H1 (cell line): ENCODE data around the gene NOVA1. TPM values are rescaled to one million over a fixed set of nuclear protein-coding genes. Genes with fewer than 3 reads are reported as not detected.

Experiments
- CTCF ChIA-PET: fragments of 300-600 bp; sonication (Branson Sonifier 250); formaldehyde crosslinking; loops from one replicate; lab custom pipeline; 2021; ENCODE audit not compliant: partially characterized antibody; lab: Charles Lee
- POLR2A ChIA-PET: fragments of 300-600 bp; sonication (Branson Sonifier 250); formaldehyde crosslinking; loops from one replicate; lab custom pipeline; 2021; ENCODE audit warnings: inconsistent platforms; ENCODE audit not compliant: partially characterized antibody; lab: Charles Lee
- DNase-seq, 2 experiments: peaks; one replicate each; pipeline versions ENCODE4 v3.0.0 to v3.0.0-alpha.2; 2010 to 2022; ENCODE audit warnings: low spot score in 2 of 2, low read depth in 1 of 2, mixed read lengths in 1 of 2
- FAIRE-seq: peaks from 2 replicates; lab custom pipeline; 2011; peaks lifted over from hg19 to GRCh38; lab: Jason Lieb, UNC
- H2AFZ ChIP-seq: 2 replicates; pipeline ENCODE4 v1.8.1; 2012; ENCODE audit warnings: low read length, inconsistent platforms
- H2AK5ac ChIP-seq: 2 replicates; pipeline ENCODE4 v1.6.1; 2013; ENCODE audit warnings: low read depth, low read length
- H2BK120ac ChIP-seq: replicated peaks from 2 replicates; pipeline ENCODE3; 2013; ENCODE audit warnings: low read depth, low read length, inconsistent platforms
- H2BK12ac ChIP-seq: 2 replicates; pipeline ENCODE4 v1.6.1; 2013; ENCODE audit warnings: low read depth, low read length
- H2BK15ac ChIP-seq: 2 replicates; pipeline ENCODE4 v1.6.1; 2013; ENCODE audit warnings: low read length
- H2BK20ac ChIP-seq: 2 replicates; pipeline ENCODE4 v1.6.1; 2013; ENCODE audit warnings: low read length
- H2BK5ac ChIP-seq: 2 replicates; pipeline ENCODE4 v1.6.1; 2013; ENCODE audit warnings: low read depth, low read length
- H3K14ac ChIP-seq: 2 replicates; pipeline ENCODE4 v1.6.1; 2013; ENCODE audit warnings: inconsistent platforms; ENCODE audit not compliant: insufficient read length
- H3K18ac ChIP-seq: 2 replicates; pipeline ENCODE4 v1.6.1; 2013; ENCODE audit warnings: low read length; ENCODE audit errors: extremely low read depth
- H3K23ac ChIP-seq: 2 replicates; pipeline ENCODE4 v1.6.1; 2013; ENCODE audit warnings: inconsistent platforms; ENCODE audit not compliant: insufficient read length
- H3K23me2 ChIP-seq: 2 replicates; pipeline ENCODE4 v1.6.1; 2013; ENCODE audit warnings: low read depth, low read length
- H3K27ac ChIP-seq: 2 replicates; pipeline ENCODE4 v1.6.1; 2011; ENCODE audit warnings: low read depth, low read length, inconsistent platforms
- H3K27me3 ChIP-seq, 4 experiments: replicated peaks in 1 of 4; 1 replicate in 1 of 4; 2 replicates in 3 of 4; pipeline versions ENCODE4 v1.6.1 to v1.8.1; 2011 to 2013; ENCODE audit warnings: low read length in 3 of 4, mild to moderate bottlenecking in 3 of 4, inconsistent platforms in 2 of 4, mixed read lengths in 2 of 4, moderate library complexity in 1 of 4; ENCODE audit not compliant: control insufficient read depth in 3 of 4, insufficient read depth in 3 of 4; ENCODE audit errors: extremely low read depth in 1 of 4
- H3K36me3 ChIP-seq, 4 experiments: 2 replicates each; pipeline versions ENCODE4 v1.6.1 to v1.8.1; 2011 to 2013; ENCODE audit warnings: mild to moderate bottlenecking in 4 of 4, low read length in 3 of 4, moderate library complexity in 2 of 4, control low read depth in 1 of 4, inconsistent platforms in 1 of 4; ENCODE audit not compliant: insufficient read depth in 4 of 4, control insufficient read depth in 2 of 4
- H3K4ac ChIP-seq: replicated peaks from 2 replicates; pipeline ENCODE3; 2013; ENCODE audit warnings: low read length, low read depth, mixed read lengths, inconsistent platforms; ENCODE audit not compliant: insufficient read length
- H3K4me1 ChIP-seq, 4 experiments: replicated peaks in 1 of 4; 1 replicate in 1 of 4; 2 replicates in 3 of 4; pipeline versions ENCODE4 v1.6.1 to v1.8.1; 2011 to 2013; ENCODE audit warnings: low read length in 3 of 4, inconsistent platforms in 2 of 4, mixed read lengths in 1 of 4; ENCODE audit not compliant: insufficient read depth in 4 of 4, control insufficient read depth in 3 of 4
- H3K4me2 ChIP-seq, 2 experiments: 2 replicates each; pipeline versions ENCODE4 v1.6.1 to v1.8.1; 2011 to 2013; ENCODE audit warnings: low read depth in 2 of 2, low read length in 2 of 2, control low read depth in 1 of 2, inconsistent platforms in 1 of 2, mild to moderate bottlenecking in 1 of 2; ENCODE audit not compliant: insufficient read depth in 1 of 2
- H3K4me3 ChIP-seq, 4 experiments: fragments of 200-600, 300-600 bp in 1 of 4; sonication (generic), shearing (Covaris generic), sonication (Bioruptor Twin) in 1 of 4; 2 replicates each; pipeline versions ENCODE4 v1.5.1 to v1.8.1; 2011 to 2016; ENCODE audit warnings: low read length in 4 of 4, low read depth in 3 of 4, control low read depth in 2 of 4, inconsistent platforms in 2 of 4, mild to moderate bottlenecking in 2 of 4, mixed read lengths in 1 of 4, moderate library complexity in 1 of 4; ENCODE audit not compliant: insufficient read depth in 2 of 4; ENCODE audit errors: extremely low read depth in 1 of 4
- H3K56ac ChIP-seq: replicated peaks from 2 replicates; pipeline ENCODE3; 2013; ENCODE audit warnings: low read depth, mild to moderate bottlenecking, mixed read lengths, low read length, inconsistent platforms; ENCODE audit not compliant: insufficient read length
- H3K79me1 ChIP-seq: 2 replicates; pipeline ENCODE4 v1.6.1; 2013; ENCODE audit warnings: low read depth, low read length, control low read depth
- H3K79me2 ChIP-seq, 2 experiments: 2 replicates each; pipeline versions ENCODE4 v1.6.1 to v1.8.1; 2012 to 2013; ENCODE audit warnings: low read length in 2 of 2, mild to moderate bottlenecking in 2 of 2, inconsistent platforms in 1 of 2; ENCODE audit not compliant: insufficient read depth in 2 of 2, control insufficient read depth in 1 of 2
- H3K9ac ChIP-seq, 4 experiments: replicated peaks in 1 of 4; 1 replicate in 1 of 4; 2 replicates in 3 of 4; pipeline versions ENCODE4 v1.6.1 to v1.8.1; 2011 to 2013; ENCODE audit warnings: low read depth in 3 of 4, low read length in 3 of 4, control low read depth in 2 of 4, mild to moderate bottlenecking in 2 of 4, moderate library complexity in 2 of 4, inconsistent platforms in 1 of 4; ENCODE audit errors: extremely low read depth in 1 of 4
- H3K9me3 ChIP-seq, 2 experiments: 2 replicates each; pipeline versions ENCODE4 v1.6.1 to v1.8.1; 2012 to 2013; ENCODE audit warnings: mild to moderate bottlenecking in 2 of 2, moderate library complexity in 2 of 2, control low read depth in 1 of 2, inconsistent platforms in 1 of 2, low read depth in 1 of 2, low read length in 1 of 2, mixed read lengths in 1 of 2; ENCODE audit not compliant: insufficient read depth in 2 of 2
- H4K20me1 ChIP-seq, 2 experiments: replicated peaks in 1 of 2; 2 replicates each; pipeline versions ENCODE3 to v1.8.1; 2011 to 2013; ENCODE audit warnings: inconsistent platforms in 2 of 2, low read length in 2 of 2, mild to moderate bottlenecking in 1 of 2; ENCODE audit not compliant: insufficient read depth in 2 of 2, control insufficient read depth in 1 of 2
- H4K5ac ChIP-seq: 2 replicates; pipeline ENCODE4 v1.6.1; 2013; ENCODE audit warnings: low read length, low read depth, mixed read lengths, inconsistent platforms; ENCODE audit not compliant: insufficient read length
- H4K8ac ChIP-seq: 2 replicates; pipeline ENCODE4 v1.8.0; 2013; ENCODE audit warnings: mild to moderate bottlenecking, moderate library complexity, low read length, inconsistent platforms; ENCODE audit not compliant: insufficient read depth; ENCODE audit errors: extremely low read depth
- H4K91ac ChIP-seq: replicated peaks from 2 replicates; pipeline ENCODE3; 2013; ENCODE audit warnings: low read length, mixed read lengths, inconsistent platforms; ENCODE audit not compliant: insufficient read length
- ATF3 ChIP-seq: IDR thresholded peaks from 2 replicates; pipeline ENCODE4 v1.6.1; 2011; ENCODE audit warnings: low read depth, mild to moderate bottlenecking, low read length; ENCODE audit not compliant: insufficient read depth
- CEBPB ChIP-seq: IDR thresholded peaks from 2 replicates; pipeline ENCODE4 v1.6.1; 2012; ENCODE audit warnings: low read depth, low read length
- CREB1 ChIP-seq: IDR thresholded peaks from 2 replicates; pipeline ENCODE4 v1.6.1; 2012; ENCODE audit warnings: inconsistent platforms
- JUND ChIP-seq: IDR thresholded peaks from 2 replicates; pipeline ENCODE4 v1.6.1; 2011; ENCODE audit warnings: mild to moderate bottlenecking, improper control_type of control experiment, low read length
- KDM5A ChIP-seq: fragments of 200-600 bp; IDR thresholded peaks from 2 replicates; pipeline ENCODE4 v1.7.1; 2012; ENCODE audit warnings: mild to moderate bottlenecking, low read length, inconsistent platforms, mixed read lengths
- NRF1 ChIP-seq: IDR thresholded peaks from 2 replicates; pipeline ENCODE4 v1.6.1; 2011; ENCODE audit warnings: mild to moderate bottlenecking, low read depth, low read length, improper control_type of control experiment
- RAD21 ChIP-seq, 2 experiments: IDR thresholded peaks in 1 of 2; conservative IDR thresholded peaks in 1 of 2; 2 replicates each; pipeline ENCODE4 v1.6.1; 2011; ENCODE audit warnings: low read depth in 2 of 2, low read length in 2 of 2, improper control_type of control experiment in 1 of 2, inconsistent platforms in 1 of 2, mild to moderate bottlenecking in 1 of 2, moderate library complexity in 1 of 2
- SRF ChIP-seq: IDR thresholded peaks from 2 replicates; pipeline ENCODE4 v1.6.1; 2011; ENCODE audit warnings: mild to moderate bottlenecking, low read depth, low read length, moderate library complexity
- TAF1 ChIP-seq: IDR thresholded peaks from 2 replicates; pipeline ENCODE4 v1.6.1; 2011; ENCODE audit warnings: mild to moderate bottlenecking, low read depth, low read length
- TBP ChIP-seq: IDR thresholded peaks from 2 replicates; pipeline ENCODE4 v1.6.1; 2011; ENCODE audit warnings: low read depth, low read length, improper control_type of control experiment
- TCF12 ChIP-seq: IDR thresholded peaks from 2 replicates; pipeline ENCODE4 v1.6.1; 2011; ENCODE audit warnings: low read depth, mild to moderate bottlenecking, low read length
- TEAD4 ChIP-seq: IDR thresholded peaks from 2 replicates; pipeline ENCODE4 v1.6.1; 2012; ENCODE audit warnings: low read depth, low read length, inconsistent platforms, mixed read lengths
- YY1 ChIP-seq: IDR thresholded peaks from 2 replicates; pipeline ENCODE4 v1.6.1; 2011; ENCODE audit warnings: low read depth, mild to moderate bottlenecking, low read length
- WGBS, 2 experiments: shearing (Covaris generic) in 1 of 2; methylation state at CpG; one replicate each; pipeline versions ENCODE4 v1.1.6 to v1.1.7; 2013 to 2015; ENCODE audit warnings: low lambda C conversion rate in 2 of 2, mixed read lengths in 2 of 2, inconsistent platforms in 1 of 2, low coverage in 1 of 2, missing lambda C conversion rate in 1 of 2; ENCODE audit not compliant: insufficient replicate concordance in 2 of 2, insufficient coverage in 1 of 2, insufficient read length in 1 of 2; ENCODE audit errors: extremely low coverage in 1 of 2, missing lambda C conversion rate in 1 of 2; 5-methylcytosine and 5-hydroxymethylcytosine counted together
- polyA plus RNA-seq, 7 experiments: library from polyadenylated mRNA; depleted of rRNA in 3 of 7; stranded (reverse) in 5 of 7; unstranded in 2 of 7; fragments of >200 nt in 5 of 7; fragments of 200-250 nt in 2 of 7; gene quantifications; 1 replicate in 5 of 7; 2 replicates in 1 of 7; 4 replicates in 1 of 7; pipeline versions ENCODE4 v1.2.1 to v1.2.3, GENCODE V29; 2011 to 2013; ENCODE audit warnings: missing spikeins in 2 of 7, mixed read lengths in 2 of 7
- total RNA-seq: library from RNA; stranded (reverse); fragmentation: NEBNext Ultra II Directional; extraction: Animal tissue kit (Norgen Biotek cat#: 25700); gene quantifications from 2 replicates; pipeline ENCODE4 v1.2.1, GENCODE V29; 2021
- TF ChIP-seq, protein P1 (sequence below): IDR thresholded peaks from 2 replicates; pipeline ENCODE4 v1.6.1; 2012; ENCODE audit warnings: inconsistent platforms

The NOVA1 gene
- total and polyA plus RNA-seq, 2 of the 8 experiments (the other 6 are each of a cell fraction or from before 2014, with no cell fraction given) = 6.8 to 12.7 TPM

- POLR2A ChIA-PET = interaction anchor here (0.9 kb wide), 1 partner anchor 97 kb away, joined by 3 read pairs; no protein-coding TSS in a partner anchor
- H2BK120ac ChIP-seq = no peak overlapping the region
- H2BK5ac ChIP-seq = no peak overlapping the region
- no peaks in the 10 kb centered on the region; a peak in 1 of 8 replicates for H3K36me3 ChIP-seq
- no peak overlapping the region for H3K4me2 ChIP-seq
- H3K27me3 ChIP-seq = no peaks in the 10 kb centered on the region
- no peaks in the 10 kb centered on the region for H4K20me1 ChIP-seq
- H3K23ac ChIP-seq = no peak overlapping the region
- TF ChIP-seq SRF = no peak
- no peak for TF ChIP-seq RAD21 (IDR thresholded peaks at IDR 0.05 in 1 of 2, conservative IDR thresholded peaks at IDR 0.05 in 1 of 2; ENCODE audit: low read depth in 2 of 2, low read length in 2 of 2)
- no peak for TF ChIP-seq TAF1
- no peak for TF ChIP-seq TEAD4
- no peak for TF ChIP-seq CEBPB
- no peak for TF ChIP-seq ATF3
- no peak for TF ChIP-seq CREB1
- no peak for TF ChIP-seq NRF1
- no peak for TF ChIP-seq TBP
- TF ChIP-seq KDM5A = no peak
- TF ChIP-seq YY1 = no peak
- no peak for TF ChIP-seq TCF12
- TF ChIP-seq, protein P1, sequence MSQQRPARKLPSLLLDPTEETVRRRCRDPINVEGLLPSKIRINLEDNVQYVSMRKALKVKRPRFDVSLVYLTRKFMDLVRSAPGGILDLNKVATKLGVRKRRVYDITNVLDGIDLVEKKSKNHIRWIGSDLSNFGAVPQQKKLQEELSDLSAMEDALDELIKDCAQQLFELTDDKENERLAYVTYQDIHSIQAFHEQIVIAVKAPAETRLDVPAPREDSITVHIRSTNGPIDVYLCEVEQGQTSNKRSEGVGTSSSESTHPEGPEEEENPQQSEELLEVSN = no peak
- no peak for TF ChIP-seq JUND
- H4K5ac ChIP-seq = no peak overlapping the region
- H3K79me1 ChIP-seq = no peaks in the 10 kb centered on the region
- no peak overlapping the region for H3K27ac ChIP-seq
- no peak overlapping the region for H3K14ac ChIP-seq
- no peak overlapping the region for H3K4ac ChIP-seq
- no peak overlapping the region for H2AFZ ChIP-seq
- no peaks in the 10 kb centered on the region for H3K9me3 ChIP-seq
- no peak overlapping the region for H2BK12ac ChIP-seq
- H3K4me3 ChIP-seq = no peak overlapping the region
- no peak for FAIRE-seq
- no peak for DNase-seq
- peaks cover 0 to 6% (median 0%) of the 10 kb centered on the region in 4 experiments; a peak in 1 of 7 replicates for H3K4me1 ChIP-seq
- 65% methylated on average over 2 of the region's 2 CpGs; no CpG with 5 or more reads in 1 of the 2 experiments for WGBS, 2 experiments
- H2BK20ac ChIP-seq = no peak overlapping the region
- peaks cover 0 to 15% of the 10 kb centered on the region in 2 experiments; a peak in 2 of 4 replicates for H3K79me2 ChIP-seq
- H3K56ac ChIP-seq = no peak overlapping the region
- H4K8ac ChIP-seq = no peak overlapping the region
- H3K23me2 ChIP-seq = peaks cover 8% of the 10 kb centered on the region; the same call in 1 of the 2 replicates
- H3K18ac ChIP-seq = no peak overlapping the region
- no peak overlapping the region for H2BK15ac ChIP-seq
- CTCF ChIA-PET = interaction anchor here (0.7 kb wide), 1 partner anchor 1713 kb away, joined by 3 read pairs; no protein-coding TSS in a partner anchor
- no peak overlapping the region for H3K9ac ChIP-seq
- H4K91ac ChIP-seq = no peak overlapping the region
- H2AK5ac ChIP-seq = no peak overlapping the region
These were observed 3.7 kb downstream of the NOVA1 start for GRCh38 chr14:26594148-26594547.
